ENCODE measurements around the gene FAM98B.

- TF ChIP-seq CTCF (IDR thresholded peaks at IDR 0.05) (no peak), ATF6 (CRISPR knock-in tag; IDR thresholded peaks at IDR 0.05) (no peak), SP1 (CRISPR knock-in tag; conservative IDR thresholded peaks at IDR 0.05) (no peak), TEAD4 (CRISPR knock-in tag; IDR thresholded peaks at IDR 0.05) (no peak), USF2 (CRISPR knock-in tag; IDR thresholded peaks at IDR 0.05) (no peak), FOXK1 (CRISPR knock-in tag; IDR thresholded peaks at IDR 0.05) (no peak), ARID4B (CRISPR knock-in tag; IDR thresholded peaks at IDR 0.05; ENCODE audit: borderline replicate concordance) (no peak), FOXJ3 (CRISPR knock-in tag; IDR thresholded peaks at IDR 0.05; ENCODE audit: borderline replicate concordance) (no peak), CREB1 (CRISPR knock-in tag; IDR thresholded peaks at IDR 0.05) (no peak), ZNF121 (CRISPR knock-in tag; IDR thresholded peaks at IDR 0.05) (no peak), NFATC4 (CRISPR knock-in tag; IDR thresholded peaks at IDR 0.05) (no peak), PRDM15 (CRISPR knock-in tag; IDR thresholded peaks at IDR 0.05) (no peak), NFE2L1 (CRISPR knock-in tag; IDR thresholded peaks at IDR 0.05) (no peak), FOXP4 (CRISPR knock-in tag; IDR thresholded peaks at IDR 0.05) (no peak)
These were observed 77.6 kb downstream of the FAM98B start for GRCh38 chr15:38531509-38531908.
